ENCODE measurements around the gene GSTT4.

- TF ChIP-seq EZH2phosphoT487 (IDR thresholded peaks at IDR 0.05; ENCODE audit: low read depth): no peak
- TF ChIP-seq, protein P1, sequence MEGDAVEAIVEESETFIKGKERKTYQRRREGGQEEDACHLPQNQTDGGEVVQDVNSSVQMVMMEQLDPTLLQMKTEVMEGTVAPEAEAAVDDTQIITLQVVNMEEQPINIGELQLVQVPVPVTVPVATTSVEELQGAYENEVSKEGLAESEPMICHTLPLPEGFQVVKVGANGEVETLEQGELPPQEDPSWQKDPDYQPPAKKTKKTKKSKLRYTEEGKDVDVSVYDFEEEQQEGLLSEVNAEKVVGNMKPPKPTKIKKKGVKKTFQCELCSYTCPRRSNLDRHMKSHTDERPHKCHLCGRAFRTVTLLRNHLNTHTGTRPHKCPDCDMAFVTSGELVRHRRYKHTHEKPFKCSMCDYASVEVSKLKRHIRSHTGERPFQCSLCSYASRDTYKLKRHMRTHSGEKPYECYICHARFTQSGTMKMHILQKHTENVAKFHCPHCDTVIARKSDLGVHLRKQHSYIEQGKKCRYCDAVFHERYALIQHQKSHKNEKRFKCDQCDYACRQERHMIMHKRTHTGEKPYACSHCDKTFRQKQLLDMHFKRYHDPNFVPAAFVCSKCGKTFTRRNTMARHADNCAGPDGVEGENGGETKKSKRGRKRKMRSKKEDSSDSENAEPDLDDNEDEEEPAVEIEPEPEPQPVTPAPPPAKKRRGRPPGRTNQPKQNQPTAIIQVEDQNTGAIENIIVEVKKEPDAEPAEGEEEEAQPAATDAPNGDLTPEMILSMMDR (IDR thresholded peaks at IDR 0.05; ENCODE audit: low read depth, low read length): no peak
These were observed 3.9 kb downstream of the GSTT4 start for GRCh38 chr22:24001314-24001713.

All from OCI-LY3 (cell line).